ENCODE results near the gene KDM2B.

The KDM2B gene

GRCh38 chr12:121453629-121454028, 127.2 kb downstream of the KDM2B start:
- DNase-seq, result no peak

- no peak for DNase-seq
Observed at GRCh38 chr12:121452985-121453360, 127.8 kb downstream of the KDM2B start.

GRCh38 chr12:121452340-121452984, 128.4 kb downstream of the KDM2B start:
- no peak for DNase-seq

- DNase-seq, result no peak
Observed at GRCh38 chr12:121451961-121452339, 128.9 kb downstream of the KDM2B start.

GRCh38 chr12:121448771-121449315, 132.0 kb downstream of the KDM2B start:
- no peak for DNase-seq

- DNase-seq, result no peak
Observed at GRCh38 chr12:121446750-121447149, 134.1 kb downstream of the KDM2B start.

GRCh38 chr12:121444842-121445202, 136.0 kb downstream of the KDM2B start:
- no peak for DNase-seq

GRCh38 chr12:121443911-121444841, 136.6 kb downstream of the KDM2B start:
- no peak for DNase-seq

- DNase-seq, result peak; percentile 59
Observed at GRCh38 chr12:121443193-121443870, 137.5 kb downstream of the KDM2B start.

GRCh38 chr12:121442028-121442948, 138.5 kb downstream of the KDM2B start:
- no peak for DNase-seq

GRCh38 chr12:121441555-121441954, 139.3 kb downstream of the KDM2B start:
- no peak for DNase-seq

GRCh38 chr12:121440768-121441167, 140.1 kb downstream of the KDM2B start:
- no peak for DNase-seq

GRCh38 chr12:121439715-121440114, 141.1 kb downstream of the KDM2B start:
- no peak for DNase-seq

GRCh38 chr12:121438905-121439304, 141.9 kb downstream of the KDM2B start:
- no peak for DNase-seq

- no peak for DNase-seq
Observed at GRCh38 chr12:121436706-121437105, 144.1 kb downstream of the KDM2B start.

- DNase-seq, result no peak
Observed at GRCh38 chr12:121432740-121433480, 147.9 kb downstream of the KDM2B start.

GRCh38 chr12:121430833-121431415, 149.9 kb downstream of the KDM2B start:
- DNase-seq, result no peak

- DNase-seq, result no peak
Observed at GRCh38 chr12:121428883-121429282, 151.9 kb downstream of the KDM2B start.

- no peak for DNase-seq
Observed at GRCh38 chr12:121427556-121428050, 153.2 kb downstream of the KDM2B start.

- DNase-seq, result no peak
Observed at GRCh38 chr12:121424624-121424975, 156.2 kb downstream of the KDM2B start.
